A549 (cell line): ENCODE measurements around the gene VSIR. TPM values are rescaled to one million over a fixed set of nuclear protein-coding genes. Genes with fewer than 3 reads are reported as not detected.

Experiments
- ATAC-seq, 2 experiments: fragments of 200-7000 bp in 1 of 2; fragments of >200 bp in 1 of 2; cut with Nextera tagmentation in 1 of 2; cut with Tn5 transposase in 1 of 2; 3 replicates each; pipeline versions ENCODE4 v1.8.0 to v1.9.1; 2018 to 2020; ENCODE audit warnings: mild to moderate bottlenecking in 1 of 2, moderate library complexity in 1 of 2
- CTCF ChIA-PET: fragments of 300-600 bp; sonication (Branson Sonifier 250); formaldehyde crosslinking; extraction: SDS; loops from one replicate; lab custom pipeline; 2021; ENCODE audit warnings: antibody characterized with exemption, inconsistent platforms; lab: Yijun Ruan, JAX
- POLR2A ChIA-PET: fragments of 350-600 bp; formaldehyde crosslinking; extraction: SDS; loops from one replicate; lab custom pipeline; 2021; ENCODE audit warnings: antibody characterized with exemption, inconsistent platforms; lab: Yijun Ruan, JAX
- DNase-seq, 2 experiments: peaks; one replicate each; pipeline versions ENCODE4 v3.0.0 to v3.0.0-alpha.2; 2011 to 2016; ENCODE audit warnings: low read depth in 1 of 2, low spot score in 1 of 2
- FAIRE-seq: peaks from 2 replicates; lab custom pipeline; 2011; peaks lifted over from hg19 to GRCh38; lab: Jason Lieb, UNC
- H3K27ac ChIP-seq, 2 experiments: fragments of >200 bp; sonication (Bioruptor Twin); formaldehyde crosslinking; 3 replicates each; pipeline ENCODE4 v1.5.1; 2016 to 2017
- H3K4me1 ChIP-seq: fragments of >200 bp; sonication (Bioruptor Twin); formaldehyde crosslinking; 3 replicates; pipeline ENCODE4 v1.6.1; 2016
- H3K4me2 ChIP-seq: fragments of >200 bp; sonication (Bioruptor Twin); formaldehyde crosslinking; 3 replicates; pipeline ENCODE4 v1.6.1; 2016
- H3K4me3 ChIP-seq: fragments of >200 bp; sonication (Bioruptor Twin); formaldehyde crosslinking; 3 replicates; pipeline ENCODE4 v1.5.1; 2016
- H3K9me3 ChIP-seq: fragments of >200 bp; sonication (Bioruptor Twin); formaldehyde crosslinking; 3 replicates; pipeline ENCODE4 v1.6.1; 2016
- CBX2 ChIP-seq: fragments of 200-600 bp; sonication (generic); IDR thresholded peaks from 2 replicates; pipeline ENCODE4 v1.6.1; 2016; ENCODE audit warnings: low read depth, mild to moderate bottlenecking, borderline replicate concordance
- CEBPB ChIP-seq, 2 experiments: fragments of >200 bp in 1 of 2; sonication (Bioruptor Twin) in 1 of 2; formaldehyde crosslinking in 1 of 2; IDR thresholded peaks; 2 replicates each; pipeline ENCODE4 v1.6.1; 2012 to 2016
- CHD2 ChIP-seq: fragments of 150-350 bp; IDR thresholded peaks from 2 replicates; pipeline ENCODE4 v1.6.1; 2014; ENCODE audit warnings: low read length; ENCODE audit not compliant: partially characterized antibody
- FOXS1 ChIP-seq: fragments of 250-450 bp; sonication (Bioruptor Pico); IDR thresholded peaks from 2 replicates; pipeline ENCODE4 v1.5.0; 2020; ENCODE audit warnings: mild to moderate bottlenecking, moderate library complexity
- GATA3 ChIP-seq: IDR thresholded peaks from 2 replicates; pipeline ENCODE4 v1.6.1; 2012; ENCODE audit warnings: borderline replicate concordance
- HMGXB4 ChIP-seq: fragments of 250-450 bp; sonication (Bioruptor Pico); IDR thresholded peaks from 2 replicates; pipeline ENCODE4 v1.5.0; 2021; ENCODE audit warnings: mild to moderate bottlenecking, moderate library complexity, borderline replicate concordance
- HOXB5 ChIP-seq: fragments of 250-450 bp; sonication (Bioruptor Pico); IDR thresholded peaks from 2 replicates; pipeline ENCODE4 v1.5.0; 2020; ENCODE audit warnings: mild to moderate bottlenecking, moderate library complexity
- MYC ChIP-seq: IDR thresholded peaks from 2 replicates; pipeline ENCODE4 v1.6.1; 2012; ENCODE audit warnings: mild to moderate bottlenecking, inconsistent platforms, low read length, improper control_type of control experiment, borderline replicate concordance
- NPAS2 ChIP-seq: fragments of 250-450 bp; sonication (Bioruptor Pico); IDR thresholded peaks from 2 replicates; pipeline ENCODE4 v1.8.0; 2022; ENCODE audit warnings: mild to moderate bottlenecking, moderate library complexity, borderline replicate concordance
- RFX5 ChIP-seq: fragments of 450-650 bp; IDR thresholded peaks from 2 replicates; pipeline ENCODE4 v1.7.1; 2014; ENCODE audit warnings: antibody characterized with exemption, mild to moderate bottlenecking, moderate library complexity
- SMC3 ChIP-seq: fragments of >200 bp; sonication (Bioruptor Twin); formaldehyde crosslinking; IDR thresholded peaks from 3 replicates; pipeline ENCODE4 v1.6.1; 2018; ENCODE audit warnings: inconsistent platforms
- ZFP36 ChIP-seq: fragments of 450-650 bp; IDR thresholded peaks from 2 replicates; pipeline ENCODE4 v1.6.1; 2014; ENCODE audit warnings: borderline replicate concordance; ENCODE audit not compliant: partially characterized antibody
- ZNF302 ChIP-seq: fragments of 250-450 bp; sonication (Bioruptor Pico); IDR thresholded peaks from 2 replicates; pipeline ENCODE4 v1.9.0; 2021; ENCODE audit warnings: inconsistent platforms, mild to moderate bottlenecking, moderate library complexity
- WGBS: methylation state at CpG from one replicate; pipeline ENCODE4 v1.1.6; 2017; ENCODE audit errors: missing lambda C conversion rate; 5-methylcytosine and 5-hydroxymethylcytosine counted together
- polyA plus RNA-seq, 4 experiments: library from polyadenylated mRNA; depleted of rRNA in 3 of 4; stranded (reverse); fragments of >200 nt; fragmentation: RNase III in 1 of 4; extraction: RNeasy Plus Mini Kit Qiagen cat#74134 plus additional on column Dnase treatment in 1 of 4; gene quantifications; 2 replicates in 3 of 4; 3 replicates in 1 of 4; pipeline ENCODE4 v1.2.3, GENCODE V29; 2011 to 2017
- TF ChIP-seq, protein P1 (sequence below): fragments of 150-350 bp; IDR thresholded peaks from 2 replicates; pipeline ENCODE4 v1.6.1; 2014; ENCODE audit warnings: low read depth, mild to moderate bottlenecking, low read length

VSIR gene
- polyA plus RNA-seq, 2 of the 4 experiments (the other 2 are of a cell fraction), result 15.5 to 18.5 TPM

DNA sequence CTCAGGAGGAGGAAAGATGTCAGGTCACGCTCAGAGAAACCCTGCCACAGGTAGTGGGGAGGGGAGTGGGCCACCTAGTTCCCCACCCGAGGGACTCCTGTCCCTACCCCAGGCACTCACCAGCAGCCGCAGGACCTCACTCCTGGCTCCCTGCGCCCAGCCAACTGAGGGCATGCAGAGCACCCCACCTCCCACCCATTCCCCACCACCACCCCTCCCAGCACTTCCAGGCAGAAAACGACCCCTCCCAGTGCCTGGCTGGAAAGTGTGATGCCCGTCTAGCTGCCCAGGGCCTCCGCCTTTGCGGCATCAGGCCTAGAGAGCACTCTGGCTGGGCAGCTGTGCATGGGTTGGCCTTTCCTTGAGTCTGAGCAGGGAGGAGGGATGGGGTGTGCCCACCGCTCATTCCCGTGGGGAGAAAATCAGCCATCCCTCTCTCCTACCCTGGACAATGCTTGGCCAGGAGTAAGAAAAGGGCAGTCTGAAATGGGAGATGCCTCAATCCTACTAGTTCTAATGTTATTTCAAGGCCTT, 55.1 kb downstream of the VSIR start:
- FAIRE-seq, result no peak
- Histone ChIP-seq H3K27ac (peak overlapping the region in 1 of 2 experiments; percentile 1; a peak in 1 of 6 replicates), H3K9me3 (no peaks in the 10 kb centered on the region), H3K4me2 (no peak overlapping the region), H3K4me3 (no peak overlapping the region), H3K4me1 (peaks cover 10% of the 10 kb centered on the region)
- DNase-seq, result no peak
- CTCF ChIA-PET, result interaction anchor here (0.6 to 5.3 kb wide), 7 partner anchors 7 to 353 kb away, joined by 3 to 42 read pairs (median 10); partner anchors contain the start of gene VSIR
- ATAC-seq, result no peak
- WGBS, result 92% methylated on average over 8 of the region's 10 CpGs
- POLR2A ChIA-PET, result interaction anchor here (1.0 kb wide), 1 partner anchor 498 kb away, joined by 5 read pairs; the partner anchor contains the start of gene ASCC1
- TF ChIP-seq SMC3 (no peak), CBX2 (no peak)
- TF ChIP-seq, protein P1, sequence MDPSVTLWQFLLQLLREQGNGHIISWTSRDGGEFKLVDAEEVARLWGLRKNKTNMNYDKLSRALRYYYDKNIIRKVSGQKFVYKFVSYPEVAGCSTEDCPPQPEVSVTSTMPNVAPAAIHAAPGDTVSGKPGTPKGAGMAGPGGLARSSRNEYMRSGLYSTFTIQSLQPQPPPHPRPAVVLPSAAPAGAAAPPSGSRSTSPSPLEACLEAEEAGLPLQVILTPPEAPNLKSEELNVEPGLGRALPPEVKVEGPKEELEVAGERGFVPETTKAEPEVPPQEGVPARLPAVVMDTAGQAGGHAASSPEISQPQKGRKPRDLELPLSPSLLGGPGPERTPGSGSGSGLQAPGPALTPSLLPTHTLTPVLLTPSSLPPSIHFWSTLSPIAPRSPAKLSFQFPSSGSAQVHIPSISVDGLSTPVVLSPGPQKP, result no peak

GRCh38 chr10:71717551-71717951, 55.8 kb downstream of the VSIR start:
- H3K27ac ChIP-seq, result peak overlapping the region in 1 of 2 experiments; percentile 39; a peak in 2 of 6 replicates
- no peak for DNase-seq
- no peak overlapping the region for H3K4me2 ChIP-seq
- FAIRE-seq, result no peak
- POLR2A ChIA-PET, result interaction anchor here (1.0 kb wide), 1 partner anchor 499 kb away, joined by 5 read pairs; the partner anchor contains the start of gene ASCC1
- CTCF ChIA-PET, result interaction anchor here (0.6 to 5.3 kb wide), 10 partner anchors 8 to 352 kb away, joined by 3 to 42 read pairs (median 6); partner anchors contain the start of gene VSIR
- H3K4me1 ChIP-seq, result peaks cover 10% of the 10 kb centered on the region
- no peaks in the 10 kb centered on the region for H3K9me3 ChIP-seq
- WGBS, result 51% methylated on average over 2 of the region's 2 CpGs
- TF ChIP-seq FOXS1 (CRISPR knock-in tag) (no peak), CHD2 (no peak), CEBPB (IDR thresholded peaks at IDR 0.05) (no peak), GATA3 (no peak), NPAS2 (no peak), CBX2 (no peak), ZFP36 (no peak), ZNF302 (no peak), HMGXB4 (CRISPR knock-in tag) (no peak), RFX5 (no peak), HOXB5 (CRISPR knock-in tag) (no peak)
- TF ChIP-seq, protein P1, result no peak
- ATAC-seq, result no peak
- no peak overlapping the region for H3K4me3 ChIP-seq

DNA sequence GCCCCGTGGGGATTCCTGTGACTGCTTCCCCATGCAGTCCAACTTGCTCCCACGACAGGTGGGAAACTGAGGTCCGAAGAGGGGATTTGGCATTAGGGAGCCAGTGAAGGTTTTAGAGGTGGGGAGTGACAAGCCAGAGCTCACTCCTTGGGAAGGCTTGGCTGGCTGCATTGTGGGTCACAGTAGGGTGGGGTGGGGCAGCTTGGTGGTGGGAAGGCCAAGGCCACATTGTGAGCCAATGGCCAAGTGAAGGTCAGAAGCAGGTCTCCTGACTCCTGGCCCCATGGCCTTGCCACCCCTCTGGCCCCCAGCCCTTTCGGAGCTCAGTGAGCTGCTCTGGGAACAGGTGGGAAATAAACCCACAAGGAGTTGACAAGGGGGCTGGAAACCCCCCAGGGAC, 56.3 kb downstream of the VSIR start:
- Histone ChIP-seq H3K4me1 (peaks cover 10% of the 10 kb centered on the region), H3K27ac (peak overlapping the region in 1 of 2 experiments; percentile 39; a peak in 2 of 6 replicates), H3K4me3 (no peak overlapping the region), H3K9me3 (no peaks in the 10 kb centered on the region), H3K4me2 (no peak overlapping the region)
- ChIA-PET POLR2A (no interaction called here), CTCF (interaction anchor here (0.9 to 5.3 kb wide), 9 partner anchors 9 to 179 kb away, joined by 3 to 42 read pairs (median 7); partner anchors contain the start of gene VSIR)
- FAIRE-seq, result no peak
- no peak for ATAC-seq
- no peak for DNase-seq
- TF ChIP-seq MYC (no peak), CBX2 (no peak)
- 75% methylated on average over 4 of the region's 4 CpGs for WGBS
